Activated T-helper 17 cell treated with anti-CD3 and anti-CD28 coated beads, Interleukin-2, amount 50 U/mL, for 72 hours (primary cell): ENCODE results near the gene EXOC6B. TPM values are rescaled to one million over a fixed set of nuclear protein-coding genes. Genes with fewer than 3 reads are reported as not detected.

Experiments
- ATAC-seq: fragments of 150-1000 bp; cut with Tn5 transposase; replicated peaks from 2 replicates; pipeline ENCODE4 v1.10.0; 2021; ENCODE audit warnings: mild to moderate bottlenecking, moderate library complexity
- H3K27ac Mint-ChIP-seq: one replicate; pipeline ENCODE4 v1.8.0; 2022; ENCODE audit warnings: mixed read lengths
- H3K27me3 Mint-ChIP-seq: one replicate; pipeline ENCODE4 v1.8.0; 2022; ENCODE audit warnings: mixed read lengths
- H3K36me3 Mint-ChIP-seq: one replicate; pipeline ENCODE4 v1.8.0; 2022; ENCODE audit warnings: low read depth, mild to moderate bottlenecking, mixed read lengths
- H3K4me1 Mint-ChIP-seq: one replicate; pipeline ENCODE4 v1.8.0; 2022; ENCODE audit warnings: mixed read lengths
- H3K4me3 Mint-ChIP-seq: one replicate; pipeline ENCODE4 v1.8.0; 2022; ENCODE audit warnings: mild to moderate bottlenecking, mixed read lengths
- H3K9me3 Mint-ChIP-seq: one replicate; pipeline ENCODE4 v1.8.0; 2022; ENCODE audit warnings: mixed read lengths
- total RNA-seq, 2 donors: library from RNA; stranded (reverse); gene quantifications; one replicate each; pipeline ENCODE4 v1.2.3, GENCODE V29; 2022

The EXOC6B gene
- total RNA-seq, 2 donors from 2014 or later, result 12.1 to 12.8 TPM

DNA sequence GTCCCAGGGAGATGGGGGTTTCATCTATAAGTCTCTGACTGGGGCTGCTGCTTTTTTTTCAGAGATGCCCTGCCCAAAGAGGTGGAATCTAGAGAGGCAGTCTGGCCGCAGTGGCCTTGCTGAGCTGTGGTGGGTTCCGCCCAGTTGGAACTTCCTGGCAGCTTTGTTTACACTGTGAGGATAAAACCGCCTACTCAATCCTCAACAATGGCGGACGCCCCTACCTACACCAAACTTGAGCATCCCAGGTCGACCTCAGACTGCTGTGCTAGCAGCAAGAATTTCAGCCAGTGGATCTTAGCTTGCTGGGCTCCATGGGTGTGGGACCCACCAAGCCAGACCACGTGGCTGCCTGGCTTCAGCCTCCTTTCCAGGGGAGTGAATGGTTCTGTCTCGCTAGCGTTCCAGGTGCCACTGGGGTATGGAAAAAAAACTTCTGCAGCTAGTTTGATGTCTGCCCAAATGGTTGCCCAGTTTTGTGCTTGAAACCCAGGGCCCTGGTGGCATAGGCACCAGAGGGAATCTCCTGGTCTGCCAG, 525.6 kb downstream of the EXOC6B start:
- Mint-ChIP-seq H3K4me3 (no peak overlapping the region), H3K4me1 (no peaks in the 10 kb centered on the region), H3K27ac (no peak overlapping the region), H3K9me3 (peaks cover 13% of the 10 kb centered on the region), H3K27me3 (no peaks in the 10 kb centered on the region), H3K36me3 (no peaks in the 10 kb centered on the region)
- ATAC-seq, result no peak

DNA sequence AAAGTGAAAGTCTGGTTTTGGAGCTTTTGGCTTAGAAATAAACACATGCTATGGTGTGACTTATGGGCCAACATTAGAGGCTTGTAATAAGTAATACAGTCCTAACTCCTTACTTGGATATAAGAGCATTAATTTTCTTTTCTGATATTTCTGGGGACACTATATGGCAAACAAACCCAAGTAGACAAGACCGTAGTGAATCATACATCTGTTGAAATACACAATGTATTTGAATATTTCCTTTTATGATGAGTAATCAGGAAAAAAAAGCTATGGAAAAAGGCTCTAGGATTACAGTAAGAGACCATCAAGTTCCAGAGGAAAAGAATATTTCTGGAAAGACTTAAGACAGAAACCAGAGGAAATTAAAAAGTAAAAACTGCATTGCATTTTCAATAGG, 532.2 kb downstream of the EXOC6B start:
- no peak overlapping the region for H3K4me3 Mint-ChIP-seq
- no peaks in the 10 kb centered on the region for H3K36me3 Mint-ChIP-seq
- H3K27me3 Mint-ChIP-seq, result no peaks in the 10 kb centered on the region
- H3K9me3 Mint-ChIP-seq, result no peaks in the 10 kb centered on the region
- ATAC-seq, result no peak
- H3K27ac Mint-ChIP-seq, result no peak overlapping the region
- no peaks in the 10 kb centered on the region for H3K4me1 Mint-ChIP-seq

DNA sequence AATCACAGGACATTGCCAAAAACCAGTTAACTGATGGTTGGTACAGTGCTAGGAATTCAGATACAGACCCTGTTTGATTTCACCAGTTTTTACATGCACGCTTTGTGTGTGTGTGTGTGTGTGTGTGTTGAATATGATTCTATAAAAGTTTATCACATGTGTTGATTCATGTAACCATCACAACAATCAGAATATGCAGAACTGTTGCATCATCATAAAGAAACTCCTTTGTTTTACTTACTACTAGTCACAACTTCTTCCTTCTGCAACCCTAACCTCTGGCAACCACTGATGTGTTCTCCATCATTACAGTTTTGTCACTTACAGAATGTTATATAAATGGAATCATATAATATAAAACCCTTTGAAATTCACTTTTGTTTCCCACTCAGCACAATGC, 533.4 kb downstream of the EXOC6B start:
- Mint-ChIP-seq H3K27me3 (no peaks in the 10 kb centered on the region), H3K27ac (no peak overlapping the region), H3K4me1 (no peaks in the 10 kb centered on the region), H3K36me3 (no peaks in the 10 kb centered on the region), H3K4me3 (no peak overlapping the region), H3K9me3 (no peaks in the 10 kb centered on the region)
- no peak for ATAC-seq

DNA sequence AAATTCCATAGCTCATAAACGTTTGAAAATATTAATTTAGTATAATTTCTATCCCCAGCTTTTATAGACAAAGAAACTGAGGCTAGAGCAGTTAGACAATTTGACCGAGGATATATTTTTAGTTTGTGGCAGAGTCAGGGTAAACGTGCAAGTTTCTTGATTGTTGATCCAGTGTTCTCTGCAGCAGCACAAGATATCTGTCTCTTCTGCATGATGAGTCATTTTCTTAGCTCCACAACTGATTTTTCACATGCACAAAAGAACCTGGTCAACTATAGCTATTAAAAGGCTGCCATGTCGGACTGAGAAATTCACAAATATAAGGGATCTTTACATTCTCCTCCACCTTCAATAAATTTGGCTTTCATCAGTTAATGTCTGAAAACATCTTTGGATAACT, 534.8 kb downstream of the EXOC6B start:
- Mint-ChIP-seq H3K4me3 (no peak overlapping the region), H3K27me3 (no peaks in the 10 kb centered on the region), H3K4me1 (no peaks in the 10 kb centered on the region), H3K27ac (no peak overlapping the region), H3K36me3 (no peaks in the 10 kb centered on the region), H3K9me3 (no peaks in the 10 kb centered on the region)
- no peak for ATAC-seq

DNA sequence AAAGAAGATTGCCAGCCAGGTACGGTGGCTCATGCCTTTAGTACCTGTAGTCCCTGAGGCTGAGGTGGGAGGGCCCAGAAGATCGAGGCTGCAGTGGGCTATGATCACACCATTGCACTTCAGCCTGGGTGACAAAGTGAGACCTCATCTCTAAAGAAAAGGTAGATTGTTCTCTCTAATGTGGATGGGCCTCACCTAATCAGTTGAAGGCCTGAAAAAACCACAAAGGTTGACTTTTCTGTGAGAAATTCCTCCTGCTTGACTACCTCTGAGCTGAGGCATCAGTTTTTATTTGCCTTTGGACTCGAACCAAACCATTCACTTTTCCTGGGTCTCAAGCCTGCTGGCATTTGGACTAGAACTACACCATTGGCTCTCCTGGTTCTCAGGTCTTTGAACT, 536.1 kb downstream of the EXOC6B start:
- no peak overlapping the region for H3K27ac Mint-ChIP-seq
- no peaks in the 10 kb centered on the region for H3K4me1 Mint-ChIP-seq
- ATAC-seq, result no peak
- no peaks in the 10 kb centered on the region for H3K36me3 Mint-ChIP-seq
- no peak overlapping the region for H3K4me3 Mint-ChIP-seq
- H3K27me3 Mint-ChIP-seq, result no peaks in the 10 kb centered on the region
- no peaks in the 10 kb centered on the region for H3K9me3 Mint-ChIP-seq

DNA sequence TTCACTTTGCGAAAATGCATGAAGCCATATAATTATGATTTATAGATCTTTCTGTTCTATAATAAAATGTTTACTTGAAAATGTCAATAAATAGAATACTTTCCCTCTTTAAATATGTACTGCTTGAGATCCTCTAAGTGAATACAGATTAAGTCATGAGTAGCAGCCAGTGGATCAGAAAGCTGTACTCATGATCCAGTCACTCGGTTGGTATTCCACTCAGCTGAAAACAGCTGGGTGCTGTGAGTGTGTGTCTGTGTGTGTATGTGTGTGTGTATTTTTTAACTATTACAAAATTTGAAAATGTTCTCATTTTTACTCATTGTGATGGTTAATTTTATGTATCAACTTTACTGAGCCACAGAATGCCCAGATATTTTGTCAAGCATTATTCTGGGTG, 536.5 kb downstream of the EXOC6B start:
- H3K9me3 Mint-ChIP-seq, result no peaks in the 10 kb centered on the region
- no peaks in the 10 kb centered on the region for H3K36me3 Mint-ChIP-seq
- H3K4me3 Mint-ChIP-seq, result no peak overlapping the region
- no peak overlapping the region for H3K27ac Mint-ChIP-seq
- H3K4me1 Mint-ChIP-seq, result no peaks in the 10 kb centered on the region
- ATAC-seq, result no peak
- no peaks in the 10 kb centered on the region for H3K27me3 Mint-ChIP-seq

DNA sequence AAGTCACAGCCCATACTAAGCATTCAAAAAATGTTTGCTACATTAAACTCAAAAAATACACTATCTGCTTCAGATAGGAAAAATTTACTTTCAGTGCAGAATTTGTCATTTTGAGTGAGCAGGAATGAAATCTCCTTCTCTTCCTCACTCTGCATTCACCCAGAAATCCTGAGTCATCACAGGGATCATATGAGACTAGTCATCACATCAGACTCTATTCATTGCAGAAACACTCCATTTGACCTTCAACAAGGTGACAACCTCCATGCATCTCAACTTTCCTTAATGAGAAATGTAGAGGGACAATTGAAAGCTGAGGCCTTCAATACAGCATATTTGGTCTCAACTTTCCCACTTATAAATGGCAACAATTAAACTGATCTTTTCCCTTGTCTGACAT, 547.8 kb downstream of the EXOC6B start:
- Mint-ChIP-seq H3K4me3 (no peak overlapping the region), H3K27me3 (no peaks in the 10 kb centered on the region), H3K9me3 (no peaks in the 10 kb centered on the region), H3K27ac (no peak overlapping the region), H3K36me3 (no peaks in the 10 kb centered on the region), H3K4me1 (no peaks in the 10 kb centered on the region)
- ATAC-seq, result no peak

DNA sequence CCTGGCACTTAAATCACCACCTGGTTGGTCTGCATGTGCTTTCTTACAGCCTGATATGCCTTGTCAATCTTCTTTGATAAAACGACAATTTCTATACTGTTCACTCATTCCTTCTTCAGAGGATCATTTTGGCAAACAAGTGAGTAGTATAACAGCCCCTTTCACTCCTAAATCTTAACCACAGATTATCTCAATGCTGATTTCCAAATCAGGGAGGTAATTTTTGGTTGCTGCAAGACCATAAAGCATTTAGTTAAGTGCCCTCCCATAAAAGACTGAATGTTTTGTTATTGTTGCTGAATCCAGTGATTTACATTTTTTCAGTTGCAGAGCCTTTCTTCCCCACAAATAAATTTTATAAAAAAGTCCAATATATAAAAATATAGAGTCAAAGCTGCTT, 549.0 kb downstream of the EXOC6B start:
- Mint-ChIP-seq H3K9me3 (no peaks in the 10 kb centered on the region), H3K27ac (no peak overlapping the region), H3K4me3 (no peak overlapping the region), H3K36me3 (no peaks in the 10 kb centered on the region), H3K4me1 (no peaks in the 10 kb centered on the region), H3K27me3 (no peaks in the 10 kb centered on the region)
- ATAC-seq, result no peak

DNA sequence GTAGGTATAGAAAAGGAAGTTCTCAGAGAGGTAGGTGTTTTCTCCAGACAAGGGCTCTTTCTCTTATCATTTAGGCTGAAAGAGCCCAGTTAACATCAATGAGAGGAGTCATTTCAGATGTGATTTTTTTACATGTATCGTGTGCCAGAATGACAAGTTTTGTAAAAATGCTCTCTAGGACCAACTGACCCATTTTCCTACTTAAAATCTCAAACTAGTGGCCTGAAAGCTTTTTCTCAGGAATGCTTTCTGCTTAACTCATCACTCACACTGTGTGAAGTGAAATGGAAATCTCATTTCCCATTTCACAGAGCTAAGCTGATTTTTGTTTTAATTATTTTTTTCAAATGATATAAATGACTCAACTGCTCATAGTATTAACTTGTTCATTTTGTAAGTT, 549.5 kb downstream of the EXOC6B start:
- H3K36me3 Mint-ChIP-seq, result no peaks in the 10 kb centered on the region
- no peak for ATAC-seq
- no peaks in the 10 kb centered on the region for H3K4me1 Mint-ChIP-seq
- no peaks in the 10 kb centered on the region for H3K9me3 Mint-ChIP-seq
- H3K27me3 Mint-ChIP-seq, result no peaks in the 10 kb centered on the region
- no peak overlapping the region for H3K27ac Mint-ChIP-seq
- H3K4me3 Mint-ChIP-seq, result no peak overlapping the region

DNA sequence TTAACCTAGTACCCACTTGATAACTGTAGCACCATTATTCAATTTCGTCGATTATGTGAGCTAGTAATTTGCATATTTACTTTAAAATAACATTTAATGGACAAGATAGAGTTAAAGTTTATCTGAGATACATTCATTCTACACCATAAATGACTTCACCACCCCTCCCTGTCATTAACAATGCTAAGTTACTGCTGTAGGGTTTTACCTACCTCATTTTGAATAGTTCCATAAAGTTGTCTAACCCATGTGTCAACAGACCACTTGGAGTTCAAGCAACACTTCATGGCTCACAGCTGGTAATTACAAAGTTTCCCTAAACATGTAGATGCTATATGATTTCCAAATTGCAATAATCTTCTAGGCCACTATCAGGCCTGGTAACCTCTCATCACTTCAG, 550.7 kb downstream of the EXOC6B start:
- Mint-ChIP-seq H3K4me3 (no peak overlapping the region), H3K36me3 (no peaks in the 10 kb centered on the region), H3K27me3 (no peaks in the 10 kb centered on the region), H3K9me3 (no peaks in the 10 kb centered on the region), H3K4me1 (no peaks in the 10 kb centered on the region), H3K27ac (no peak overlapping the region)
- no peak for ATAC-seq

DNA sequence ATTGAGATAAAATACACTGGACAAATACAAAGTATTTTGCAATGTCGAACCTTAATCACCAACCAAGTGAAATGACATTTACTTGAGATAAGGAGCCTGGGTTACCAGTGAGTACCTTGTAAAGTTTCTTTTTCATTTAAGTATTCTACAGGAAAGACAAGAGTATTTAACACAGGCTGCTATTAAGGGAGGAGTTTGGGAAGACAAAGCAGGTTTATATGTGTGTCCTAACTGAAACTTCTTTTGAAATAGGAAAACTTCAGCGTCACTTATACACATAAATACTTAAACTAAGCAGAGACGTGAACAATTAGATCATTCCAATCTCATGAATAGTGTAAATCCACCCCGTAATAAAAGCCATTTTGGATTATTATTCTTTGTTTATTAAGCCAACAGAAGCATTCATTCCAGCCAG, 551.4 kb downstream of the EXOC6B start:
- Mint-ChIP-seq H3K4me1 (no peaks in the 10 kb centered on the region), H3K36me3 (no peaks in the 10 kb centered on the region), H3K4me3 (no peak overlapping the region), H3K9me3 (no peaks in the 10 kb centered on the region), H3K27me3 (no peaks in the 10 kb centered on the region), H3K27ac (no peak overlapping the region)
- ATAC-seq, result no peak

DNA sequence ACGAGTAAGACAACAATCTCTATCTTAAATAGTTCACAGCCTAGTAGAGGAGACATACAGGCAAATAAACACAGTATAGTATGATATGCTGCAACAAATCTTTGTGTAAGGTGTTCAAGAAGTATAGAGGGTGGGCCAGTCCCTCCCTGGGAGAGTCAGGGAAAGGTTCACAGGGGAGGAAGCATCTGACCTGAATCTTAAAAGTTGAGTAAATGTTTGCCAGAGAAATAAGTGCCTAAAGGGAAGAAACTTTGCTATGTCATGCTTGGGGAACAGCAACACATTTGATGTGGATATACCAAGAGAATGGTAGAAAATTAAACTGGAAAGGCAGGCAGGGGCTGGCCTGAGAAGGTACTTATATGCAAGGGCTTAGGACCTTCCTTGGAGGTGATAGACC, 552.4 kb downstream of the EXOC6B start:
- Mint-ChIP-seq H3K36me3 (no peaks in the 10 kb centered on the region), H3K27ac (no peak overlapping the region), H3K4me1 (no peaks in the 10 kb centered on the region), H3K9me3 (no peaks in the 10 kb centered on the region), H3K4me3 (no peak overlapping the region), H3K27me3 (no peaks in the 10 kb centered on the region)
- ATAC-seq, result no peak

DNA sequence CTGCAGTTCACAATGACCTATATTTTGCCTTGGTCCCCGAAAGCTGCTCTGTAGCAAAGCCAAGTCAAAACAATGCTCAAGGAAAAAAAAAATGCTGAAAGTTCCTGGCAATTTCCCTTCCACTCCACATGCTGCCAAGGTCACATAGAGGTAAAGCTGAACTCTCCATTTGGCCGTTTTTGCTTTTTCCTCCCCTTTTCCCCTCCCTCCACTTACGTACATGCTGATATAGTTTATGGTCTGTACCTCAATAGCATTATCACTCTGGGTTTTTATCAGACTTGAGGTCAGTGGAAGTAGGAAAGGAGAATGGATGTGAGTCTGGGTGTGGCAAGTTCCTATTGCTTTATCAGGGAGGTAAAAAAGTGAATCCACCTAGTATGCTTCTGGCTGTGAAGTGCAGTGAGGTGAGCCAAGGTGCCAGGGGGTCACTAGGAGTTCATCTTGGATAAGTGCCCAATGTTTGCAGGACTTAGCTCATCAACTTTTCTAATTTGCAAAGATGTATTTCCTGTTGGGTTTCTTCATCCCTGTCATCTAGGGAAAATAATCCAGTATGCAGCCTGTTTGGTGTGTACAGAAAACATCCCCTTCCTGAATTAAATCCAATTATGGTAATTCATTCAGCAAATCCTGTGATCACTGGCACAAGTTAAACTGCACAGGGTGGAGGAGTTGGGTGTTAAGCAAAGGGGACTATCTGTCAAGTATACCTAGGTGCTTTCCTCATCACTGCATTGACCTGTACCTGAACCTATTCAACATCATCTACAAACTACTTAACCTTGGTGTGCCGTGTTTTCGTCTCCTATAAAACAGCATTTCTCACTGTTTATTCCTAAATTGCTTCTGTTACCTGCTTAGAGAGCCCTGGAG, 553.8 kb downstream of the EXOC6B start:
- no peak for ATAC-seq
- H3K4me1 Mint-ChIP-seq, result no peaks in the 10 kb centered on the region
- H3K27ac Mint-ChIP-seq, result no peak overlapping the region
- H3K36me3 Mint-ChIP-seq, result no peaks in the 10 kb centered on the region
- no peaks in the 10 kb centered on the region for H3K9me3 Mint-ChIP-seq
- no peak overlapping the region for H3K4me3 Mint-ChIP-seq
- H3K27me3 Mint-ChIP-seq, result no peaks in the 10 kb centered on the region

DNA sequence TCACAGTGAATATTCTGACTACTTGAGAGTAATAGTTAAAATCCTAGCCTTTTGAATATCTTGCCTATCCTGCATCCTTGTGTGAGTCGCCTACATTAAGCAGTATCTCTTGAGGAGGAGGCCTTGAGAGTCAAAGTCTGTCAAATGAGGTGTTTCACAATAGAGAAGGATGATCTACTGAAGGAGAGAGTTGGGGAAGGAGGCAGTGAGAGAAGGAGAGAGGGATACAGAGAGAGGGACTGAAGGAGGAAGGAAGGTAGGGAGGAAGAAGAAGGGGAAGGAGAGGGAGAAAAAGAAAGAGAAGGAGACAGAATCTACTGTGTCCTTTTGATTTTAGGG, 554.6 kb downstream of the EXOC6B start:
- no peak overlapping the region for H3K4me3 Mint-ChIP-seq
- no peaks in the 10 kb centered on the region for H3K36me3 Mint-ChIP-seq
- ATAC-seq, result no peak
- H3K27me3 Mint-ChIP-seq, result no peaks in the 10 kb centered on the region
- H3K9me3 Mint-ChIP-seq, result no peaks in the 10 kb centered on the region
- H3K27ac Mint-ChIP-seq, result no peak overlapping the region
- no peaks in the 10 kb centered on the region for H3K4me1 Mint-ChIP-seq

DNA sequence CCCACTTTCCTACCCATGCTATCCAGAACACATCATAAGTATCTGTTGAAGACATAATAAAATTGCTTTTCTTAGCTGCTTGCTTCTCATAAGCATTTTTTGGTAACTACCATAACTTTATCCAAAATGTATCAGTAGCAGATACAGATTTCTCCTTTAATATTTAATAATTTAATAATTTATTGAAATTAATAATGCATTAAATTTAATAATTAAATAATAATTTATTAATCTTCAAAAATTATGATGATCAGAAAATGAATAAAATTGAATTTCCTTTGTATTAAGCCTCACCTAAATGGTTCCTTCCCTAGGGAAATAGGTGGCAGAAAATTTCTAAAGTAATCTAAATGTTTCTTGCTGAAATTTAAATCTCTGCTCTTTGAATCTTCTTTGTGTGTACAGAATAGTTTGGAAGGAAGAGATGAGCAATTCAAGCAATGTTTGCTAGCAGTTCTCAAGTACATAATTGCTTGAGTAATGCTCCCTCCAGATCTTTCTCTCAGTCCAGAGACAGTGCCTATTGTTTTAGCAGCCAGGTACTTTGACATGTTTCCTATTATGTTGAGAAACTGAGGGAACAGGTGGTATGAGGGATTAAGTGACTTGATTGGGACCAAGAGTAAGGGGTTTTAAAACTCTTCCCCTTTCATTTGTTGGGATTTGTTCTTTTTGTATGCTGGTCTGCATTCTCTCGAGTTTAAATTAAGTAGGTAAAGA, 555.1 kb downstream of the EXOC6B start:
- Mint-ChIP-seq H3K4me1 (no peaks in the 10 kb centered on the region), H3K27ac (no peak overlapping the region), H3K4me3 (no peak overlapping the region), H3K9me3 (no peaks in the 10 kb centered on the region), H3K36me3 (no peaks in the 10 kb centered on the region), H3K27me3 (no peaks in the 10 kb centered on the region)
- ATAC-seq, result no peak
